HepG2 (cell line): ENCODE results near the gene YPEL3. TPM values are rescaled to one million over a fixed set of nuclear protein-coding genes. Genes with fewer than 3 reads are reported as not detected.

Source experiments
- ASH2L ChIP-seq: fragments of 300-600, 200-600 bp; sonication (generic); IDR thresholded peaks from 2 replicates; pipeline ENCODE4 v1.7.0; 2017; ENCODE audit warnings: low read depth, mild to moderate bottlenecking, moderate library complexity, mixed read lengths, low read length; ENCODE audit not compliant: insufficient read length
- EED ChIP-seq: sonication (generic); formaldehyde crosslinking; IDR thresholded peaks from 2 replicates; pipeline ENCODE4 v1.5.0; 2020; ENCODE audit warnings: mild to moderate bottlenecking, missing genetic modification reagents
- ETV6 ChIP-seq: sonication (generic); formaldehyde crosslinking; conservative IDR thresholded peaks from 2 replicates; pipeline ENCODE4 v1.4.0; 2020; ENCODE audit warnings: missing genetic modification reagents
- IKZF4 ChIP-seq: sonication (generic); formaldehyde crosslinking; IDR thresholded peaks from 2 replicates; pipeline ENCODE4 v1.5.1; 2020; ENCODE audit warnings: borderline replicate concordance, mild to moderate bottlenecking, low read depth, missing genetic modification reagents; ENCODE audit errors: not compliant biosample characterization
- MAFK ChIP-seq, 2 experiments: IDR thresholded peaks in 1 of 2; conservative IDR thresholded peaks in 1 of 2; 2 replicates each; pipeline ENCODE4 v1.6.1; 2011; ENCODE audit warnings: improper control_type of control experiment in 2 of 2, low read length in 2 of 2
- MED8 ChIP-seq: sonication (generic); formaldehyde crosslinking; IDR thresholded peaks from 2 replicates; pipeline ENCODE4 v1.8.1; 2023; ENCODE audit warnings: mild to moderate bottlenecking, missing genetic modification reagents; ENCODE audit not compliant: insufficient replicate concordance
- MNT ChIP-seq: fragments of 450-650 bp; IDR thresholded peaks from 2 replicates; pipeline ENCODE4 v1.6.1; 2016
- MTA1 ChIP-seq: sonication (generic); formaldehyde crosslinking; IDR thresholded peaks from 2 replicates; pipeline ENCODE4 v1.4.0; 2020; ENCODE audit warnings: missing genetic modification reagents, mild to moderate bottlenecking, borderline replicate concordance
- NCOA2 ChIP-seq: sonication (generic); formaldehyde crosslinking; IDR thresholded peaks from 2 replicates; pipeline ENCODE4 v1.8.0; 2022; ENCODE audit warnings: inconsistent platforms
- NFRKB ChIP-seq: fragments of 450-650 bp; IDR thresholded peaks from 2 replicates; pipeline ENCODE4 v1.6.1; 2017
- PHF20 ChIP-seq: sonication (generic); formaldehyde crosslinking; IDR thresholded peaks from 2 replicates; pipeline ENCODE4 v1.5.0; 2020; ENCODE audit warnings: mild to moderate bottlenecking, missing genetic modification reagents
- PITX1 ChIP-seq: sonication (generic); formaldehyde crosslinking; IDR thresholded peaks from 2 replicates; pipeline ENCODE4 v1.5.1; 2020; ENCODE audit warnings: mild to moderate bottlenecking, missing genetic modification reagents
- SMARCC2 ChIP-seq: fragments of 450-650 bp; IDR thresholded peaks from 2 replicates; pipeline ENCODE4 v1.6.1; 2017; ENCODE audit warnings: antibody characterized with exemption, mild to moderate bottlenecking
- SMARCE1 ChIP-seq: fragments of 450-650 bp; IDR thresholded peaks from 2 replicates; pipeline ENCODE4 v1.6.1; 2017; ENCODE audit warnings: borderline replicate concordance
- SYNCRIP ChIP-seq: fragments of 200-400 bp; formaldehyde crosslinking; IDR thresholded peaks from 2 replicates; pipeline ENCODE4 v1.6.1; 2018; ENCODE audit warnings: mild to moderate bottlenecking, low read depth, low read length; ENCODE audit not compliant: insufficient read depth
- TEAD3 ChIP-seq: optimal IDR thresholded peaks from 2 replicates; pipeline ENCODE3; 2016; ENCODE audit warnings: borderline replicate concordance
- TFDP2 ChIP-seq: sonication (generic); formaldehyde crosslinking; IDR thresholded peaks from 2 replicates; pipeline ENCODE4 v1.4.0; 2020; ENCODE audit warnings: missing genetic modification reagents
- ZBTB44 ChIP-seq: sonication (generic); formaldehyde crosslinking; IDR thresholded peaks from 2 replicates; pipeline ENCODE4 v1.4.0; 2020; ENCODE audit warnings: missing genetic modification reagents
- ZNF230 ChIP-seq: sonication (generic); formaldehyde crosslinking; IDR thresholded peaks from 2 replicates; pipeline ENCODE4 v1.4.0; 2020; ENCODE audit warnings: mild to moderate bottlenecking, missing genetic modification reagents
- ZNF629 ChIP-seq: sonication (generic); formaldehyde crosslinking; conservative IDR thresholded peaks from 2 replicates; pipeline ENCODE4 v1.5.0; 2020; ENCODE audit warnings: missing genetic modification reagents
- ZNF83 ChIP-seq: sonication (generic); formaldehyde crosslinking; IDR thresholded peaks from 2 replicates; pipeline ENCODE4 v1.4.0; 2020; ENCODE audit warnings: missing genetic modification reagents, mild to moderate bottlenecking, borderline replicate concordance
- ZNF879 ChIP-seq: sonication (generic); formaldehyde crosslinking; IDR thresholded peaks from 2 replicates; pipeline ENCODE4 v1.8.1; 2023; ENCODE audit warnings: missing genetic modification reagents
- polyA plus RNA-seq, 8 experiments: library from polyadenylated mRNA; depleted of rRNA in 3 of 8; stranded (reverse) in 7 of 8; unstranded in 1 of 8; fragments of >200 nt; fragmentation: Illumina TruSeq in 4 of 8; extraction: Trizol in 4 of 8; gene quantifications; 2 replicates each; pipeline versions ENCODE4 v1.2.1 to v1.2.3, GENCODE V29; 2011 to 2016; ENCODE audit warnings: low read depth in 4 of 8, missing spikeins in 1 of 8, mixed read lengths in 1 of 8; ENCODE audit not compliant: insufficient read depth in 1 of 8
- total RNA-seq, 5 experiments: library from RNA; depleted of rRNA; stranded (reverse); fragments of >200 nt; fragmentation: Illumina TruSeq; extraction: Trizol; gene quantifications; 2 replicates each; pipeline ENCODE4 v1.2.3, GENCODE V29; 2016; ENCODE audit warnings: low read depth in 1 of 5
- TF ChIP-seq, protein P1 (sequence below): sonication (generic); formaldehyde crosslinking; IDR thresholded peaks from 2 replicates; pipeline ENCODE4 v1.8.1; 2023; ENCODE audit warnings: mild to moderate bottlenecking, moderate library complexity, missing genetic modification reagents
- TF ChIP-seq, protein P2 (sequence below): sonication (generic); formaldehyde crosslinking; IDR thresholded peaks from 2 replicates; pipeline ENCODE4 v1.5.0; 2020; ENCODE audit warnings: missing genetic modification reagents, mild to moderate bottlenecking, borderline replicate concordance

The YPEL3 gene
- total and polyA plus RNA-seq, 2 of the 13 experiments (the other 11 are each of a cell fraction or from before 2014, with no cell fraction given), result 5.4 to 47.0 TPM

GRCh38 chr16:30139583-30140481, 43.8 kb upstream of the YPEL3 start (continued):
- no peak for TF ChIP-seq IKZF4 (CRISPR knock-in tag)
- peak; percentile 97 for TF ChIP-seq MNT
- TF ChIP-seq PITX1 (CRISPR knock-in tag), result peak; percentile 91
- TF ChIP-seq, protein P1, sequence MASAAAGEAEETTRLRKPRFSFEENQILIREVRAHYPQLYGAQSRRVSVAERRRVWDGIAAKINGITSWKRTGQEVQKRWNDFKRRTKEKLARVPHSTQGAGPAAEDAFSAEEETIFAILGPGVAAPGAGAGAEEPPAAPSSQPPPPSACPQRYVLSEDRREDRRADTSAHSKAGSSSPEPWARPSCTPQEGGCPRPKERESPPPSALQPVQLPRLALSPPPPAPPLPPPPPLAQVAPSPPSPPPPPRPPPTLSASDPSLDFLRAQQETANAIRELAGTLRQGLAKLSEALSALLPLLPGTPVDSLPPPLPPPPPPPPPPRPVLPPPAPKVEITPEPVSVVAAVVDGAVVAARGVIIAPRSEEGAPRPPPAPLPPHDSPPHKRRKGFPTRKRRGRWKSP, result peak; percentile 56; the same call in 1 of the 2 replicates
- TF ChIP-seq EED, result 0 out of 2 replicates have a peak, but pooled peaks have one; percentile 33
- peak; percentile 76 for TF ChIP-seq ASH2L
- TF ChIP-seq MED8 (CRISPR knock-in tag), result no peak
- peak; percentile 92 for TF ChIP-seq NCOA2 (CRISPR knock-in tag)
- no peak for TF ChIP-seq NFRKB
- no peak for TF ChIP-seq MAFK (conservative IDR thresholded peaks at IDR 0.05 in 1 of 2, IDR thresholded peaks at IDR 0.05 in 1 of 2; ENCODE audit: low read length in 2 of 2)
- no peak for TF ChIP-seq ZBTB44
- no peak for TF ChIP-seq ZNF629 (CRISPR knock-in tag)
- TF ChIP-seq ETV6 (CRISPR knock-in tag), result peak; percentile 78; the same call in 1 of the 2 replicates
- TF ChIP-seq SYNCRIP, result no peak
- TF ChIP-seq SMARCE1, result no peak
- TF ChIP-seq, protein P2, sequence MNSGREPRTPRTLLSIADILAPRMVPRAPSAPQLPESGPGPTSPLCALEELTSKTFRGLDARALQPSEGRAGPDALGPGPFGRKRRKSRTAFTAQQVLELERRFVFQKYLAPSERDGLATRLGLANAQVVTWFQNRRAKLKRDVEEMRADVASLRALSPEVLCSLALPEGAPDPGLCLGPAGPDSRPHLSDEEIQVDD (CRISPR knock-in tag), result no peak
- no peak; the same call in 1 of the 2 replicates for TF ChIP-seq ZNF83
- TF ChIP-seq ZNF879 (CRISPR knock-in tag), result 0 out of 2 replicates have a peak, but pooled peaks have one; percentile 40
- TF ChIP-seq PHF20 (CRISPR knock-in tag), result peak; percentile 52; the same call in 1 of the 2 replicates
- no peak for TF ChIP-seq SMARCC2
- TF ChIP-seq TEAD3, result peak; percentile 93
- no peak for TF ChIP-seq ZNF230 (CRISPR knock-in tag)
- TF ChIP-seq MTA1, result peak; percentile 66
- TF ChIP-seq TFDP2 (CRISPR knock-in tag), result no peak; the same call in none of the 2 replicates
